Peyer's patch (tissue), 4 donors: Measurements from ENCODE around the gene IGF2BP2.

ENCODE experiments used
- POLR2A ChIP-seq, 2 donors: fragments of 450-650 bp; IDR thresholded peaks; one replicate each; pipeline ENCODE4 v1.5.1; 2017; ENCODE audit warnings: antibody characterized with exemption in 2 of 2, mild to moderate bottlenecking in 2 of 2, moderate library complexity in 2 of 2
- TF ChIP-seq, protein P1 (sequence below), 6 experiments: fragments of 450-650 bp in 4 of 6; fragments of 200-600 bp in 2 of 6; sonication (generic) in 1 of 6; IDR thresholded peaks; one replicate each; pipeline ENCODE4 v1.5.1; 2017 to 2019; ENCODE audit warnings: antibody characterized with exemption in 6 of 6, mild to moderate bottlenecking in 3 of 6, moderate library complexity in 1 of 6

DNA sequence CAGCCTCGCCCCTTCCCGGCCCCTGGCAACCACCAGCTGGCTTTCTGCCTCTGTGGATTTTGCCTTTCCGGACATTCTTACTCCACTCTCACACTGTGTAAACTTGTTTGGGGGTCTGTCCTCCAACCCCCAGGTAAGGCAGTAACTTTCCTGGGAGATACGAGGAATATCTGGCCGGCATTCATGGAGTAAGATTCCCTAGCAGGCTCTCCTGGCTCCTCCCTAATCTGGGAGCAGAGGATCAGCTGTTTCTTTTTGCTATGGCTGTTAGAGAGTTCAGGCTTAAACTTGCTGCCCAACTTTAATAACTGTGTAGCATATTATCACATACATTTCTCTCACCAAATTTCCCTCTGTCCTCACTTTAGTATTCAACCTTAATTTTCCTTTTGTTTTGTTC is 64.3 kb downstream of the IGF2BP2 start:
- TF ChIP-seq, protein P1, sequence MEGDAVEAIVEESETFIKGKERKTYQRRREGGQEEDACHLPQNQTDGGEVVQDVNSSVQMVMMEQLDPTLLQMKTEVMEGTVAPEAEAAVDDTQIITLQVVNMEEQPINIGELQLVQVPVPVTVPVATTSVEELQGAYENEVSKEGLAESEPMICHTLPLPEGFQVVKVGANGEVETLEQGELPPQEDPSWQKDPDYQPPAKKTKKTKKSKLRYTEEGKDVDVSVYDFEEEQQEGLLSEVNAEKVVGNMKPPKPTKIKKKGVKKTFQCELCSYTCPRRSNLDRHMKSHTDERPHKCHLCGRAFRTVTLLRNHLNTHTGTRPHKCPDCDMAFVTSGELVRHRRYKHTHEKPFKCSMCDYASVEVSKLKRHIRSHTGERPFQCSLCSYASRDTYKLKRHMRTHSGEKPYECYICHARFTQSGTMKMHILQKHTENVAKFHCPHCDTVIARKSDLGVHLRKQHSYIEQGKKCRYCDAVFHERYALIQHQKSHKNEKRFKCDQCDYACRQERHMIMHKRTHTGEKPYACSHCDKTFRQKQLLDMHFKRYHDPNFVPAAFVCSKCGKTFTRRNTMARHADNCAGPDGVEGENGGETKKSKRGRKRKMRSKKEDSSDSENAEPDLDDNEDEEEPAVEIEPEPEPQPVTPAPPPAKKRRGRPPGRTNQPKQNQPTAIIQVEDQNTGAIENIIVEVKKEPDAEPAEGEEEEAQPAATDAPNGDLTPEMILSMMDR (IDR thresholded peaks at IDR 0.05), result no peak
- TF ChIP-seq POLR2A (IDR thresholded peaks at IDR 0.05), result no peak
